Neutrophil (primary cell): ENCODE measurements around the gene PDZD7.

Experiments used
- H3K27ac ChIP-seq: fragments of 200-600 bp; sonication (generic); 2 replicates; pipeline ENCODE4 v1.5.1; 2016; ENCODE audit warnings: mild to moderate bottlenecking, moderate library complexity
- H3K27me3 ChIP-seq: fragments of 200-600 bp; sonication (generic); 2 replicates; pipeline ENCODE4 v1.6.0; 2016; ENCODE audit warnings: mild to moderate bottlenecking
- H3K36me3 ChIP-seq: fragments of 200-600 bp; sonication (generic); 2 replicates; pipeline ENCODE4 v1.5.1; 2017
- H3K4me1 ChIP-seq, 2 experiments: fragments of 200-600 bp in 1 of 2; sonication (generic) in 1 of 2; 1 replicate in 1 of 2; 2 replicates in 1 of 2; pipeline versions ENCODE4 v1.5.1 to v1.6.1; 2013 to 2016; ENCODE audit warnings: low read depth in 1 of 2, low read length in 1 of 2, mild to moderate bottlenecking in 1 of 2, moderate library complexity in 1 of 2; ENCODE audit not compliant: control insufficient read depth in 1 of 2, insufficient read depth in 1 of 2
- H3K4me3 ChIP-seq, 2 experiments: fragments of 200-600 bp in 1 of 2; sonication (generic) in 1 of 2; 1 replicate in 1 of 2; 2 replicates in 1 of 2; pipeline ENCODE4 v1.5.1; 2013 to 2016; ENCODE audit warnings: low read depth in 1 of 2, low read length in 1 of 2, mild to moderate bottlenecking in 1 of 2, moderate library complexity in 1 of 2
- H3K9me3 ChIP-seq: fragments of 200-600 bp; sonication (generic); 2 replicates; pipeline ENCODE4 v1.5.1; 2016
- TF ChIP-seq, protein P1 (sequence below): fragments of 200-600 bp; sonication (generic); IDR thresholded peaks from 2 replicates; pipeline ENCODE4 v1.5.1; 2016; ENCODE audit warnings: antibody characterized with exemption

Gene PDZD7

DNA sequence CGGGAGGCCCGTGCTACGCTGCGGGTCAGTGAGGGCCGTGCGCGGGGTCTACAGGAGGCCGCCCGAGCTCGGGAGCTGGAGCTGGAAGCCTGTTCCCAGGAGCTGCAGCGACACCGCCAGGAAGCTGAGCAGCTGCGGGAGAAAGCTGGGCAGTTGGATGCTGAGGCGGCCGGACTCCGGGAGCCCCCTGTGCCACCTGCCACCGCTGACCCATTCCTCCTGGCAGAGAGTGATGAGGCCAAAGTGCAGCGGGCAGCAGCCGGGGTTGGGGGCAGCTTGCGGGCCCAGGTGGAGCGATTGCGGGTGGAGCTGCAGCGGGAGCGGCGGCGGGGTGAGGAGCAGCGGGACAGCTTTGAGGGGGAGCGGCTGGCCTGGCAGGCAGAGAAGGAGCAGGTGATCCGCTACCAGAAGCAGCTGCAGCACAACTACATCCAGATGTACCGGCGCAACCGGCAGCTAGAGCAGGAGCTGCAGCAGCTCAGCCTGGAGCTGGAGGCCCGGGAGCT lies 24.3 kb downstream of the PDZD7 start:
- H3K36me3 ChIP-seq: peaks cover 15% of the 10 kb centered on the region
- TF ChIP-seq, protein P1, sequence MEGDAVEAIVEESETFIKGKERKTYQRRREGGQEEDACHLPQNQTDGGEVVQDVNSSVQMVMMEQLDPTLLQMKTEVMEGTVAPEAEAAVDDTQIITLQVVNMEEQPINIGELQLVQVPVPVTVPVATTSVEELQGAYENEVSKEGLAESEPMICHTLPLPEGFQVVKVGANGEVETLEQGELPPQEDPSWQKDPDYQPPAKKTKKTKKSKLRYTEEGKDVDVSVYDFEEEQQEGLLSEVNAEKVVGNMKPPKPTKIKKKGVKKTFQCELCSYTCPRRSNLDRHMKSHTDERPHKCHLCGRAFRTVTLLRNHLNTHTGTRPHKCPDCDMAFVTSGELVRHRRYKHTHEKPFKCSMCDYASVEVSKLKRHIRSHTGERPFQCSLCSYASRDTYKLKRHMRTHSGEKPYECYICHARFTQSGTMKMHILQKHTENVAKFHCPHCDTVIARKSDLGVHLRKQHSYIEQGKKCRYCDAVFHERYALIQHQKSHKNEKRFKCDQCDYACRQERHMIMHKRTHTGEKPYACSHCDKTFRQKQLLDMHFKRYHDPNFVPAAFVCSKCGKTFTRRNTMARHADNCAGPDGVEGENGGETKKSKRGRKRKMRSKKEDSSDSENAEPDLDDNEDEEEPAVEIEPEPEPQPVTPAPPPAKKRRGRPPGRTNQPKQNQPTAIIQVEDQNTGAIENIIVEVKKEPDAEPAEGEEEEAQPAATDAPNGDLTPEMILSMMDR: no peak
- H3K27me3 ChIP-seq: no peaks in the 10 kb centered on the region
- H3K4me3 ChIP-seq: no peak overlapping the region
- H3K27ac ChIP-seq: no peak overlapping the region
- no peaks in the 10 kb centered on the region for H3K4me1 ChIP-seq
- no peaks in the 10 kb centered on the region for H3K9me3 ChIP-seq

DNA sequence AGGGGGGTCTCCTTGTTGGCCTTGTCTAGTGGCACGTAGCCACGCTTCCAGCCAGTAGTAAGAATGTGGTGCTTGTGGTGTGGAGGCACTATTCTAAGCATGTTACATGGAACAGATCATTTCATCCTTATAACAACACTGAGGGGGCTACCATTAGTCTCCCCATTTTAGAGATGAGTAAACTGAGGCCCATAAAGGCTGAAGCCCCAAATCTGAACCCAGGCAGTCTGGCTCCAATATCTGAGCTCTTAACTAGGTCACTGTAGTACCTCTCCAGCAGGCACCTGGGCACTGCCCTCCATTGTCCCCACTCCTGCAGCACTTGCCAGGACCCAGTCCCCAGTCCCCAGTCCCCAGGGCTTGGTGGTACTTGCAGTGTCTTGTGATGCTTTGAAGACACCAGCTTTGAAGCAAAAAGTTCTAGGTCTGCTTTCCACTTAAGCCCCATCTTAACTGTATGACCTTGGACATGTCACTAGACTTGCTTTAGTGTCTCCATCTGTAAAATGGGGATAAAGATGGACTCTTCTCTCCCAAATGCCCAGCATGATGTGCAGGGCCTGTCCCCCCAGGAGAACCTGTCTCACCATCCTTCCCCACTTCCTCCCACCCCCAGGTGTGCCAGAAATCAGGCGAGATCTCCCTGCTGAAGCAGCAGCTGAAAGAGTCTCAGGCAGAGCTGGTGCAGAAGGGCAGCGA lies 24.9 kb downstream of the PDZD7 start:
- Histone ChIP-seq H3K36me3 (peaks cover 15% of the 10 kb centered on the region), H3K4me3 (no peak overlapping the region), H3K9me3 (no peaks in the 10 kb centered on the region), H3K27me3 (no peaks in the 10 kb centered on the region), H3K4me1 (no peaks in the 10 kb centered on the region), H3K27ac (no peak overlapping the region)
- TF ChIP-seq, protein P1: no peak

DNA sequence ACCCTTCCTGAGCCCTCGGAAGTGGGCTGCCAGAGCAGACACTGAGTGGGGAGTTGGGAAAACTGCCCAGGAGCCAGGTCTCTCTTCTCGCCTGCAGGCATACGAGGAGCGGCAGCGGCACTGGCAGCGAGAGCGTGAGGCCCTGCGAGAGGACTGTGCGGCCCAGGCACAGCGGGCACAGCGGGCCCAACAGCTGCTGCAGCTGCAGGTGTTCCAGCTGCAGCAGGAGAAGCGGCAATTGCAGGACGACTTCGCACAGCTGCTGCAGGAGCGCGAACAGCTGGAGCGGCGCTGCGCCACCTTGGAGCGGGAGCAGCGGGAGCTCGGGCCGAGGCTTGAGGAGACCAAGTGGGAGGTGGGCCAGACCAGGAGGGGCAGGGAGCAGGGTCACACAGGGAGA lies 25.6 kb downstream of the PDZD7 start:
- Histone ChIP-seq H3K9me3 (no peaks in the 10 kb centered on the region), H3K36me3 (peaks cover 15% of the 10 kb centered on the region), H3K27ac (no peak overlapping the region), H3K27me3 (no peaks in the 10 kb centered on the region), H3K4me3 (no peak overlapping the region), H3K4me1 (peaks cover 0 to 5% of the 10 kb centered on the region in 2 experiments)
- TF ChIP-seq, protein P1: no peak

DNA sequence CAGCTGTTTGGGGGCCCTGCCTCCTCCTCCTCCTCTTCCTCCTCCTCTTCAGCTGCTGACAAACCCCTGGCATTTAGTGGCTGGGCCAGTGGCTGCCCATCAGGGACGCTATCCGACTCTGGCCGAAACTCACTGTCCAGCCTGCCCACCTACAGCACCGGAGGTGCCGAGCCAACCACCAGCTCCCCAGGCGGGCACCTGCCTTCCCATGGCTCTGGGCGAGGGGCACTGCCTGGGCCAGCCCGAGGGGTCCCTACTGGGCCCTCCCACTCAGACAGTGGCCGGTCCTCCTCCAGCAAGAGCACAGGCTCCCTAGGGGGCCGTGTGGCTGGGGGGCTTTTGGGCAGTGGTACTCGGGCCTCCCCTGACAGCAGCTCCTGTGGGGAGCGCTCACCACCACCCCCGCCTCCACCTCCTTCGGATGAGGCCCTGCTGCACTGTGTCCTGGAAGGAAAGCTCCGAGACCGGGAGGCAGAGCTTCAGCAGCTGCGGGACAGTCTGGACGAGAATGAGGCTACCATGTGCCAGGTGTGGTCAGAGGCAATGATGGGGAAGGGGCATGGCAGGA lies 27.2 kb downstream of the PDZD7 start:
- Histone ChIP-seq H3K9me3 (no peaks in the 10 kb centered on the region), H3K4me1 (peaks cover 10 to 17% of the 10 kb centered on the region in 2 experiments), H3K4me3 (no peak overlapping the region), H3K27ac (no peak overlapping the region), H3K36me3 (peaks cover 15% of the 10 kb centered on the region), H3K27me3 (no peaks in the 10 kb centered on the region)
- TF ChIP-seq, protein P1: no peak

DNA sequence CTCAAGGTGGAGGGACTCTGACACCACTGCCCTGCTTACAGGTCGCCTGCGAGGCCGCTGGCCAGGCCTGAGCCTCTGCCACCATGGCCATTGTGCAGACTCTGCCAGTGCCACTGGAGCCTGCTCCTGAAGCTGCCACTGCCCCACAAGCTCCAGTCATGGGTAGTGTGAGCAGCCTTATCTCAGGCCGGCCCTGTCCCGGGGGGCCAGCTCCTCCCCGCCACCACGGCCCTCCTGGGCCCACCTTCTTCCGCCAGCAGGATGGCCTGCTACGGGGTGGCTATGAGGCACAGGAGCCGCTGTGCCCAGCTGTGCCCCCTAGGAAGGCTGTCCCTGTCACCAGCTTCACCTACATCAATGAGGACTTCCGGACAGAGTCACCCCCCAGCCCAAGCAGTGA lies 28.5 kb downstream of the PDZD7 start:
- H3K27me3 ChIP-seq: no peaks in the 10 kb centered on the region
- H3K9me3 ChIP-seq: no peaks in the 10 kb centered on the region
- peaks cover 15% of the 10 kb centered on the region for H3K36me3 ChIP-seq
- TF ChIP-seq, protein P1: no peak
- H3K4me3 ChIP-seq: no peak overlapping the region
- H3K4me1 ChIP-seq: peaks cover 21 to 29% of the 10 kb centered on the region in 2 experiments
- no peak overlapping the region for H3K27ac ChIP-seq
